ENCODE data around the gene AP4S1.
"Not testable (repeated sequence)": the region's sequence is repeated elsewhere in the genome, so short reads cannot be mapped to it uniquely, and the experiment has no call there.

DNA sequence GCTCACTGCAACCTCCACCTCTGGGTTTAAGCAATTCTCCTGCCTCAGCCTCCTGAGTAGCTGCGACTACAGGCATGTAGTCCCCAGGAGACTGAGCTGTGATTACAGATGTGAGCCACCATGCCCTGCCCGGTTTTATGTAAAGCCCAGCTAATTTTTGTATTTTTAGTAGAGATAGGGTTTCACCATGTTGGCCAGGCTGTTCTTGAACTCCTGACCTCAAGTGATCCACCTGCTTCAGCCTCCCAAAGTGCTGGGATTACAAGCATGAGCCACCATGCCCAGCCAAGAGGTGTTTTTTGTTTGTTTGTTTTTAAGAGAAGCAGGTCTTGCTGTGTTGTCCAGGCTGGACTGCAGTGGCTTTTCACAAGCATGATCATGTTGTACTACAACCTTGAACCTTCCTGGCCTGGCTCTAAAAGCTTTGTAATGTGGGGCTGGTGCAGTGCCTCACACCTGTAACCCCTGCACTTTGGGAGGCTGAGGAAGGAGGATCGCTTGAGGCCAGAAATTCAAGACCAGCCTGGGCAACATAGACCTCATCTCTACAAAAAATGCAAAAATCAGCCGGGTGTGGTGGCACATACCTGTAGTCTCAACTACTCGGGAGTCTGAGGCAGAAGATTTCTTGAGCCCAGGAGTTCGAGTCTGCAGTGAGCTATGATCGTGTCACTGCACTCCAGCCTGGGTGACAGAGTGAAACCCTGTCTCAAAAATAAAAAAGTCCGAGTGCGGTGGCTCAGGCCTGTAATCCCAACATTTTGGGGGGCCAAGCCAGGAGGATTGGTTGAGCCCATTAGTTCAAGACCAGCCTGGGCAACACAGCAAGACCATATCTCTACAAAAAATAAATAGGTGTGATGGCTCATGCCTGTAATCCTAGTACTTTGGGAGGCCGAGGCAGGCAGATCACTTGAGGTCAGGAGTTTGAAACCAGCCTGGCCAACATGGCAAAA, 68.7 kb downstream of the AP4S1 start:
- TF ChIP-seq, protein P1, sequence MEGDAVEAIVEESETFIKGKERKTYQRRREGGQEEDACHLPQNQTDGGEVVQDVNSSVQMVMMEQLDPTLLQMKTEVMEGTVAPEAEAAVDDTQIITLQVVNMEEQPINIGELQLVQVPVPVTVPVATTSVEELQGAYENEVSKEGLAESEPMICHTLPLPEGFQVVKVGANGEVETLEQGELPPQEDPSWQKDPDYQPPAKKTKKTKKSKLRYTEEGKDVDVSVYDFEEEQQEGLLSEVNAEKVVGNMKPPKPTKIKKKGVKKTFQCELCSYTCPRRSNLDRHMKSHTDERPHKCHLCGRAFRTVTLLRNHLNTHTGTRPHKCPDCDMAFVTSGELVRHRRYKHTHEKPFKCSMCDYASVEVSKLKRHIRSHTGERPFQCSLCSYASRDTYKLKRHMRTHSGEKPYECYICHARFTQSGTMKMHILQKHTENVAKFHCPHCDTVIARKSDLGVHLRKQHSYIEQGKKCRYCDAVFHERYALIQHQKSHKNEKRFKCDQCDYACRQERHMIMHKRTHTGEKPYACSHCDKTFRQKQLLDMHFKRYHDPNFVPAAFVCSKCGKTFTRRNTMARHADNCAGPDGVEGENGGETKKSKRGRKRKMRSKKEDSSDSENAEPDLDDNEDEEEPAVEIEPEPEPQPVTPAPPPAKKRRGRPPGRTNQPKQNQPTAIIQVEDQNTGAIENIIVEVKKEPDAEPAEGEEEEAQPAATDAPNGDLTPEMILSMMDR (IDR thresholded peaks at IDR 0.05; ENCODE audit: borderline replicate concordance, extremely low read depth, low read length, poor library complexity, severe bottlenecking), result not testable (repeated sequence)
- not testable (repeated sequence) for TF ChIP-seq EZH2 (IDR thresholded peaks at IDR 0.05; ENCODE audit: borderline replicate concordance, low read depth, low read length, severe bottlenecking)
